Transverse colon (tissue), 4 donors: ENCODE results near the gene NTRK2. TPM values are rescaled to one million over a fixed set of nuclear protein-coding genes. Genes with fewer than 3 reads are reported as not detected.

ENCODE experiments used
- DNase-seq: peaks from one replicate; pipeline ENCODE4 v3.0.0-alpha.2; 2019
- H3K27ac ChIP-seq, 4 donors: fragments of 200-600 bp; sonication (generic); 2 replicates each; pipeline ENCODE4 v1.5.1; 2016 to 2018; ENCODE audit warnings: inconsistent platforms in 4 of 4
- H3K27me3 ChIP-seq: fragments of 200-600 bp; sonication (generic); 2 replicates; pipeline ENCODE4 v1.5.1; 2017; ENCODE audit warnings: inconsistent platforms
- H3K36me3 ChIP-seq, 4 donors: fragments of 200-600 bp; sonication (generic); 2 replicates each; pipeline ENCODE4 v1.5.1; 2017 to 2019; ENCODE audit warnings: inconsistent platforms in 4 of 4
- H3K4me1 ChIP-seq, 4 donors: fragments of 200-600 bp; sonication (generic); 2 replicates each; pipeline ENCODE4 v1.5.1; 2017 to 2020; ENCODE audit warnings: inconsistent platforms in 4 of 4
- H3K4me3 ChIP-seq, 4 donors: fragments of 200-600 bp; sonication (generic); 1 replicate in 1 of 4; 2 replicates in 3 of 4; pipeline versions ENCODE4 v1.5.1 to v1.6.1; 2017 to 2019; ENCODE audit warnings: inconsistent platforms in 4 of 4
- H3K9me3 ChIP-seq, 2 donors: fragments of 200-600 bp; sonication (generic); 2 replicates each; pipeline ENCODE4 v1.5.1; 2017 to 2019; ENCODE audit warnings: inconsistent platforms in 2 of 2
- CTCF ChIP-seq, 5 experiments: fragments of 200-600 bp in 3 of 5; fragments of 450-650 bp in 2 of 5; sonication (generic) in 3 of 5; IDR thresholded peaks; 1 replicate in 2 of 5; 2 replicates in 3 of 5; pipeline ENCODE4 v1.5.1; 2016 to 2017; ENCODE audit warnings: antibody characterized with exemption in 5 of 5, inconsistent platforms in 3 of 5, mild to moderate bottlenecking in 2 of 5, moderate library complexity in 1 of 5
- EP300 ChIP-seq: sonication (generic); formaldehyde crosslinking; IDR thresholded peaks from one replicate; pipeline ENCODE4 v1.6.1; 2017; ENCODE audit warnings: antibody characterized with exemption, low read depth
- POLR2A ChIP-seq: fragments of 450-650 bp; IDR thresholded peaks from one replicate; pipeline ENCODE4 v1.6.1; 2016; ENCODE audit warnings: antibody characterized with exemption, mild to moderate bottlenecking, moderate library complexity
- POLR2AphosphoS5 ChIP-seq, 3 donors: sonication (generic); formaldehyde crosslinking; IDR thresholded peaks; one replicate each; pipeline ENCODE4 v1.6.1; 2016; ENCODE audit warnings: antibody characterized with exemption in 3 of 3
- WGBS, 2 donors: methylation state at CpG; one replicate each; pipeline ENCODE4 v1.1.5; 2018; ENCODE audit warnings: low coverage in 1 of 2; 5-methylcytosine and 5-hydroxymethylcytosine counted together
- in situ Hi-C, 4 donors: fragments of 200-750 bp; cut with MboI; loops; one replicate each; pipeline versions ENCODE4 v1.15.0 to v1.15.1; 2017; ENCODE audit warnings: low sequenced_read_pairs in 3 of 4, low pct_ligation_motif_present in 1 of 4, low pct_unique_long_range_greater_than_20kb in 1 of 4
- intact Hi-C: fragments of 100-400 bp; cut with DNase I; formaldehyde crosslinking; loops from one replicate; pipeline ENCODE4 v1.15.1; 2023; ENCODE audit warnings: low total_unique reads
- total RNA-seq, 4 donors: library from RNA; depleted of rRNA; stranded (reverse); fragments of >200 nt; gene quantifications; one replicate each; pipeline ENCODE4 v1.1.0, GENCODE V29; 2016

Gene NTRK2
- total RNA-seq, 4 donors from 2014 or later: 2.2 to 10.1 (median 6.4) TPM

DNA sequence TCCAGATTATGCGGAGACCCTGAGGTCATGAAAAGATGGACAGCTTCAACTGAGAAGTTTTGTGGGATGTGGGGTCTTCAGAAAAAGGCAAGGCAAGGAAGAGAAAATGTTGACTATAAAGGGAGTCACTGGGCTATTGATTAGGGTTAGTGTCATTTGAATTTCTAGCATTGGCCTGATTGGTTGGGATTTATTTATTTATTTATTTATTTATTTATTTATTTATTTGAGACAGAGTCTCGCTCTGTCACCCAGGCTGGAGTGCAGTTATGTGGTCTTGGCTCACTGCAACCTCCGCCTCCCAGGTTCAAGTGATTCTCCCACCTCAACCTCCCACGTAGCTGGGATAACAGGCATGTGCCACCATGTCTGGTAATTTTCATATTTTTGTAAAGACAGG, 279.7 kb downstream of the NTRK2 start:
- intact Hi-C loops (no loop called here), in situ Hi-C loops (loop anchor here in 1 of 4 donors (10.0 kb wide), 1 partner anchor 254 kb away; no protein-coding TSS in a partner anchor)
- whole genome bisulfite sequencing, 2 donors: 77 to 88% methylated on average over 3 to 4 of the region's 4 CpGs
- TF ChIP-seq CTCF (IDR thresholded peaks at IDR 0.05) (no peak), EP300 (no peak), POLR2AphosphoS5 (IDR thresholded peaks at IDR 0.05) (no peak), POLR2A (no peak)
- Histone ChIP-seq H3K27ac (no peak overlapping the region), H3K4me1 (peaks cover 0 to 32% (median 2%) of the 10 kb centered on the region in 4 donors), H3K4me3 (no peak overlapping the region), H3K27me3 (no peaks in the 10 kb centered on the region), H3K9me3 (no peaks in the 10 kb centered on the region), H3K36me3 (no peaks in the 10 kb centered on the region)
- DNase-seq: no peak

DNA sequence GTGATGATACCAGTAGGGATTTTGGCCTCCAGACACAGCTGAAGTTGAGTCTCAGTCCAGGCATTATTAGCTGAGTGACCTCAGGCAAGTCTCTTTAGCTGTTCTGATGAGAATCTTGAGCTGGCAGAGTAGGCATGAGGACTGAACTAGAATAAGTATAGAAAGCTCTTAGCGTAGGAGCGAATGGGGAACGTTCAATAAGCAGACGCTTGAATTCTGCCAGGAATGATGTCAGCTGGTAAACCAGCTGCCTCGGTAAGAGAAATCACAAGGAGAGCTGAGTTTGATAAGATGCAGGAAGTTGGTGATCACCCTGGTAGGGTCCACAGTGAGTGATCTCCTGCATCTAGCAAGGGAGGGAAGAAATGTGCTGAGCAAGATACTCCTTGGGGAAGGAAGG, 280.4 kb downstream of the NTRK2 start:
- H3K9me3 ChIP-seq: no peaks in the 10 kb centered on the region

DNA sequence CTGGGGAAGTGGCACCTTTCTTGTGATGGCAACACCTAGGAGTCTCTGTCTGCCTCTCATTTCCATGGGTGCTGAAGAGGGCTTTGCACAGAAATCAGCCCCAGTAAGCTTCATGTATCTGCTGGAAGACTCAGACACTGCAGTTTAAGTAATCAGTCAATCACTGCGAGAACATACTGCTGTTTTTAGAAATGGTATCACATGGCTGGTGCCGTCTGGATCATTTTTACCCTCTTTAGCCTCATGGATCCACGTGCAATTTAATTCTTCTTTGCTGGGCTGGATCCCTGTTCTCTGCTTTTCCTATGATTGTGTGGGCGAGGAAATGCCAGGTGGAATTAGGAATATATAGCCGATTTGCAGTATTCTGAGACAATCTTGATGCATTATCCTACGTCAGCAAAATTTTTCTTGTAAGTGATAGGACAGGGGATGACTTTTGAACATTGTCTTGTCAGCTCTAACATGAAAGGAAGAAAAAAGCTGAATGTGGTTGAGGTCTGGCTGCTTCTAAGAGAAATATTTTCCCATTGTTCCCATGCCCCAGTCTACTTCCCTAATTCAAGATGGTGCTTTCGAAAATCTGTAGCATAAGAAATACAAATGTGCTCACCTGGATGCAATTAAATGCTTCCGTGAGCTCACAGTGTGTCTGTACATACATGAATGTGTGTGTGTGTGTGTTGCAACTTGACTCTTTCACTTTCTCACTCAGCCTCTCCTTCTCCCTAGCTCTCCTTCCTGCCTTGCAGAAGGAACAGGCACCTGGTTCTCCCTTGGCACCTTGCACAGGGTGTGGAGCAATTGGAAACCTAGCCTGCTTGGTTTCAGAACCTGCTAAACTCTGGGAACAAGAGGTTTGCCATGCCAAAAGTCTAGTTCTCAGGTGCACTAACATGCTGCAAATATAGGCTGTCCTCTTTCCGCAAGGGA, 281.6 kb downstream of the NTRK2 start:
- Histone ChIP-seq H3K9me3 (no peaks in the 10 kb centered on the region), H3K4me3 (no peak overlapping the region), H3K4me1 (peaks cover 0 to 32% (median 2%) of the 10 kb centered on the region in 4 donors), H3K27me3 (no peaks in the 10 kb centered on the region), H3K36me3 (no peaks in the 10 kb centered on the region), H3K27ac (no peak overlapping the region)
- intact Hi-C loops: no loop called here
- no peak for DNase-seq
- no peak for TF ChIP-seq CTCF (IDR thresholded peaks at IDR 0.05)
- no peak for TF ChIP-seq POLR2AphosphoS5 (IDR thresholded peaks at IDR 0.05)
- TF ChIP-seq EP300: no peak
- no peak for TF ChIP-seq POLR2A
- in situ Hi-C loops: loop anchor here (10.0 to 25.0 kb wide), 4 partner anchors 186 to 539 kb away; no protein-coding TSS in a partner anchor
- WGBS, 2 donors: 83 to 84% methylated on average over 8 to 9 of the region's 9 CpGs

More for the DNA sequence above, 280.4 kb downstream of the NTRK2 start:
- 76 to 81% methylated on average over 5 of the region's 5 CpGs for WGBS, 2 donors
- no peak for TF ChIP-seq POLR2A
- no peak for TF ChIP-seq CTCF (IDR thresholded peaks at IDR 0.05)
- in situ Hi-C loops (loop anchor here (10.0 to 25.0 kb wide), 4 partner anchors 187 to 538 kb away; no protein-coding TSS in a partner anchor), intact Hi-C loops (no loop called here)
- Histone ChIP-seq H3K27ac (no peak overlapping the region), H3K36me3 (no peaks in the 10 kb centered on the region), H3K27me3 (no peaks in the 10 kb centered on the region), H3K4me3 (no peak overlapping the region), H3K4me1 (peaks cover 0 to 32% (median 2%) of the 10 kb centered on the region in 4 donors)
- no peak for DNase-seq

DNA sequence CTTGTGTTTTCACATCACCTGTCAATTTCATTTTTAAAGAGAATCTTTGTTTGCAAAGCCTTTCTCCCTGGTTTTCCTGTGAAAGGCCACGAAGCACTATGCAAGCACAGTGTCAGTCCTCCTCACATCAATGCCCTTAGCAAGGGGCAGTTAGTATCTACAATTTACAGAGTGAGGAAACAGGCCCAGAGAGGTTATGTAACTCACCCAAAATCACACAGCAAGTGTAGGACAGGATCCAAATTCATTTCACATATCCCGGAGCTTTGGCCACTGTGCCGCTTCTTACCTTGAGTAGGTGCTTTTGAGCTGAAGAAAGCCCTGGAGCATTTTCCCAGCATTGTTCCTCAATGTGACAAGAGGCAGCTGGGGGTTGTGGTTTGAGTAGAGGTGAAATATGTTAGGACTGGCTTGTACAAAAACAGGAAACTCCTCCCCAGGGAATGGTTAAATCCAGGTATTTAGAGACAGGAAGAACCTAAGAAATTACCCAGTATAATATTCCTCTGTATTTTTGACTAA, 283.8 kb downstream of the NTRK2 start:
- no peak overlapping the region for H3K4me3 ChIP-seq
- intact Hi-C loops (no loop called here), in situ Hi-C loops (loop anchor here (10.0 to 25.0 kb wide), 4 partner anchors 184 to 541 kb away; no protein-coding TSS in a partner anchor)
- H3K36me3 ChIP-seq: no peaks in the 10 kb centered on the region
- peaks cover 0 to 23% (median 2%) of the 10 kb centered on the region in 4 donors for H3K4me1 ChIP-seq
- no peak for TF ChIP-seq POLR2A
- no peak for TF ChIP-seq EP300
- no peak for TF ChIP-seq POLR2AphosphoS5 (IDR thresholded peaks at IDR 0.05)
- TF ChIP-seq CTCF (IDR thresholded peaks at IDR 0.05): no peak
- WGBS, 2 donors: 80 to 92% methylated on average over 1 to 3 of the region's 3 CpGs
- H3K9me3 ChIP-seq: no peaks in the 10 kb centered on the region
- DNase-seq: no peak
- H3K27me3 ChIP-seq: no peaks in the 10 kb centered on the region
- H3K27ac ChIP-seq: no peak overlapping the region
